HFF-Myc (cell line): ENCODE data around the gene WDR54.
A peak's percentile ranks its signal among the peaks of the same experiment; 100 is the strongest.

Experiments used
- DNase-seq: peaks from one replicate; pipeline ENCODE4 v3.0.0-alpha.2; 2011; ENCODE audit warnings: low read depth; ENCODE audit errors: extremely low read depth
- H3K4me3 ChIP-seq: replicated peaks from 2 replicates; pipeline ENCODE4 v1.5.1; 2011; ENCODE audit warnings: low read depth, mild to moderate bottlenecking, control low read depth, low read length
- TF ChIP-seq, protein P1 (sequence below): IDR thresholded peaks from 2 replicates; pipeline ENCODE4 v1.5.1; 2012; ENCODE audit warnings: mild to moderate bottlenecking, low read depth, low read length, control low read depth; ENCODE audit errors: missing control alignments

Gene WDR54

DNA sequence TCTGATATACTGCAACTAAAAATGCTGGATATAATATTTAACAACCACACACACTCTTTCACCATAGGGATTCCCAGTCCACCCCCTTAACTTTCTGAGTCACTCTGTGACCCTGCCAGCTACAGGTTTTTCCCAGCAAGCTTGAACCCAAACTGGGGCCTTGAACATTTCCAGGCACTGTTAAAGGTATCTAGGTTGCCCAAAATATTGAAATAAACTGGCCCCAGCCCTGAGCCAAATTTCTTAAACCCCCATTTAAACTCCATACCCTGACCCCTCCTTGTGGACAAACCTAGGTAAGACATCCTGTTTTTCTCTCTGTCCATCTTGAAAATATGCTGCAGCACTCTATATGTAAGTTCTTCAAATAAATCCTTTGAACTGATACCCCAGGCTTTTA lies 21.7 kb upstream of the WDR54 start:
- DNase-seq, result no peak
- TF ChIP-seq, protein P1, sequence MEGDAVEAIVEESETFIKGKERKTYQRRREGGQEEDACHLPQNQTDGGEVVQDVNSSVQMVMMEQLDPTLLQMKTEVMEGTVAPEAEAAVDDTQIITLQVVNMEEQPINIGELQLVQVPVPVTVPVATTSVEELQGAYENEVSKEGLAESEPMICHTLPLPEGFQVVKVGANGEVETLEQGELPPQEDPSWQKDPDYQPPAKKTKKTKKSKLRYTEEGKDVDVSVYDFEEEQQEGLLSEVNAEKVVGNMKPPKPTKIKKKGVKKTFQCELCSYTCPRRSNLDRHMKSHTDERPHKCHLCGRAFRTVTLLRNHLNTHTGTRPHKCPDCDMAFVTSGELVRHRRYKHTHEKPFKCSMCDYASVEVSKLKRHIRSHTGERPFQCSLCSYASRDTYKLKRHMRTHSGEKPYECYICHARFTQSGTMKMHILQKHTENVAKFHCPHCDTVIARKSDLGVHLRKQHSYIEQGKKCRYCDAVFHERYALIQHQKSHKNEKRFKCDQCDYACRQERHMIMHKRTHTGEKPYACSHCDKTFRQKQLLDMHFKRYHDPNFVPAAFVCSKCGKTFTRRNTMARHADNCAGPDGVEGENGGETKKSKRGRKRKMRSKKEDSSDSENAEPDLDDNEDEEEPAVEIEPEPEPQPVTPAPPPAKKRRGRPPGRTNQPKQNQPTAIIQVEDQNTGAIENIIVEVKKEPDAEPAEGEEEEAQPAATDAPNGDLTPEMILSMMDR, result peak; percentile 51
- no peak overlapping the region for H3K4me3 ChIP-seq

DNA sequence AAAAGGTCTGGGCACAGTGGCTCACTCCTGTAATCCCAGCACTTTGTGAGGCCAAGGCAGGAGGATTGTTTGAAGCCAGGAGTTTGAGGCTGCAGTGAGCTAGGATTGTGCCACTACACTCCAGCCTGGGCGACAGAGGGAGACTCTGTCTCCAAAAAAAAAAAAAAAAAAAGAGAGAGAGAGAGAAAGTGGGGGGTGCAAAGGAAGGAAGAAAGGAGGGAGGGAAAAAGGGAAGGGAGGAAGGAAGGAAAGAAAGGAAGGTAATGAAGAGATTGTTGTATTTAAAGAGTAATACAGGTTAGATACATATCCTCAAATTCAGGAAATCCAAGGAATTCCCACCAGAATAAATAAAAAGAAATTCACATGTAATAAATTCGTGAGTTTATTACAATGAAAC lies 19.6 kb upstream of the WDR54 start:
- TF ChIP-seq, protein P1, result no peak
- no peak overlapping the region for H3K4me3 ChIP-seq
- no peak for DNase-seq

DNA sequence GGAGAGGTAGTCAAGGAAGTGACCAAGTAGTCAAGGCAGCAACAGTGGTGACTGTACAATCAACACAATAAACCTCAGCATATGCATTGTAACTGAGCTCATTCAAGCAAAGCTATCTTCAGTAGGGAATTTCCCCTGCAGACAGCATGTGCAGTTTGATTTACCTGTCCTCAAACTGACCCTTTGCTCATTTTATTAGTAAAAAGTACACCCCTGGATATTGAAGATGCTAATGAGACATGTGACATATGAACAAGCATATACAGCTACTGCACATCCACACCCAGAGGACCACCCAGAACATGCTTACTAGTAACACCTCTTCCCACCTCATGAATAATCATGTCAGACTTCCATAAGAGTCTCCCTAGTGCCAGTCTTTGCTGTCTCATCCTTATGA lies 15.5 kb upstream of the WDR54 start:
- no peak overlapping the region for H3K4me3 ChIP-seq
- TF ChIP-seq, protein P1, result no peak
- DNase-seq, result no peak

DNA sequence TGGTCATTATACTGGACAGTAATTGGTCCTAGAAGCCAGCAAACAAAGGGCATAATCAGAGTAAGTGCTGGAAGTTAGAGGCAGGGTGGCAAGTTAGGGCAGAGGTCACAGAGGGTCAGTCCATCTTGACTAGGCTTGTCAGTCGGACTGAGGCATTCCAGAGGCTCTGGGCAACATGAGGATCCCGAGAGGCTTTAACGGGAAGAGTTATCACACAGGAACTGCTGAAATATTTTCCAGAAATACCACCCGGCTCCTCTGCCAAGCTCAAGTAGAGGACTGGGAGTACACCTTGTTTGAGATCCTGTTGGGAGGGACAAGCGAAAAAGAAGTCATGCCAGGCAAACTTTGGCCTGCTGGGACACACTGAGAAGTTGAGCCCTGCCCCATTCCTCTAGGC lies 13.8 kb upstream of the WDR54 start:
- H3K4me3 ChIP-seq, result no peak overlapping the region
- DNase-seq, result no peak
- TF ChIP-seq, protein P1, result no peak

DNA sequence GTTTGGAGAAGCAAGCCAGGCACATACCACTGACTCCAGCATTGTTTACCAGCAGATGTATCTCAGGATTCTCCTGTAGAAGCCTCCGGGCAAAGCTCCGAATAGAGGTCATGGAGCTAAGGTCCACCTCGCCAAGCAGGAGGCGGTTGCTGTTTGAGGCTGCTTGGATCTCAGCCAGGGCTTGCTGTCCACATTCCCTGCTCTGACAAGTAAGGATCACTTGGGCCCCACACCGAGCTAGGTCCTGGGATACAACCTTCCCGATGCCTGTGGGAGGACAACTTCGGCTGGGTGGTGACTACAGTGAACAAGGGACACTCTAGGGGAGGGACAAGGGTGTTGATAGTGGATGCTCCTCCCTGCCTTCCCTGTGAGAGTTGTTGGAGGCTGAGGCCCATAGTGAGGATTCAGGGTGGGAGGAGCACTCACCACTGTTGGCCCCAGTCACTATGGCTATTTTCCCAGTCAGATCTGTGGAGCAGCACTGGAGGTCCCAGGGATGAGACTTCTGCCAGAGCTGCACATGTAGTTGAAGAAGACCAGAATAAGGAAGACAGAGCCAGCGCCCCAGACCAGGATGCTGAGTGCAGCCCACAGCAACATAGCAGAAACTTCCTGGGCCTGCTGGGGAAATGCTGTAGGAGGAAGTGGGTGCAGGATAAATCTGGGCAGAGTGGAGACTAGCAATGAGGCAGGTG lies 8.4 kb upstream of the WDR54 start:
- TF ChIP-seq, protein P1, result no peak
- DNase-seq, result no peak
- no peak overlapping the region for H3K4me3 ChIP-seq

DNA sequence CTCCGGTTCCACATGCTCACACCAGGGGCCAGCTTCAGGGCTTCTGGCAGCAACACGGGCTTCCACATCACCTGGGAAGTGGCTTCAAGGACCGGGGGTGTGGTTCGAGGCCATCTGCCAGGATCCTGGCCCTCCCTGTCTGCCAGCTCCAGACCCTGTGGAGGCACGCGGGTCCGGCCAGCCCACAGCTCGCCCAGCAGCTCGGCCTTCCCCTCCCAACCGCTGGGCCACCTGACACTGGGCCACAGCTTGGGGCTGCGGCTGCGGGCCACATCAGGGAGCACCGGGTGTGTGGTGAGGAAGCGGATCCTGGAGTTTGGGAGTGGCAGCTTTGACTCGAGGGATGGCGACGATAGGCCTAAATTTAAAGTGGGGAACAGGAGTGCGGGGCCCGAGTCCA lies 7.1 kb upstream of the WDR54 start:
- DNase-seq, result no peak
- TF ChIP-seq, protein P1, result no peak
- peak overlapping the region; percentile 29; the same call in 1 of the 2 replicates for H3K4me3 ChIP-seq
